Esophagus squamous epithelium (tissue), 5 donors: ENCODE measurements around the gene SLC25A11. TPM values are rescaled to one million over a fixed set of nuclear protein-coding genes. Genes with fewer than 3 reads are reported as not detected.
A peak's percentile ranks its signal among the peaks of the same experiment; 100 is the strongest.

ENCODE experiments used
- DNase-seq: peaks from one replicate; lab custom pipeline; 2025; lab: John Stamatoyannopoulos, UW
- H3K27ac ChIP-seq, 4 donors: fragments of 200-600 bp; sonication (generic); one replicate each; pipeline ENCODE4 v1.5.1; 2016 to 2019; ENCODE audit warnings: mild to moderate bottlenecking in 1 of 4
- H3K27me3 ChIP-seq, 4 donors: fragments of 200-600 bp; sonication (generic); 1 replicate in 3 of 4; 2 replicates in 1 of 4; pipeline versions ENCODE4 v1.5.1 to v1.6.0; 2017 to 2021; ENCODE audit warnings: antibody characterized with exemption in 1 of 4
- H3K36me3 ChIP-seq, 3 donors: fragments of 200-600 bp; sonication (generic); one replicate each; pipeline ENCODE4 v1.5.1; 2016 to 2019
- H3K4me1 ChIP-seq, 3 donors: fragments of 200-600 bp; sonication (generic); one replicate each; pipeline ENCODE4 v1.5.1; 2017 to 2019
- H3K4me3 ChIP-seq, 4 donors: fragments of 200-600 bp; sonication (generic); 1 replicate in 3 of 4; 2 replicates in 1 of 4; pipeline ENCODE4 v1.5.1; 2016 to 2019; ENCODE audit warnings: mild to moderate bottlenecking in 2 of 4, moderate library complexity in 1 of 4
- H3K9me3 ChIP-seq, 3 donors: fragments of 200-600 bp; sonication (generic); one replicate each; pipeline ENCODE4 v1.5.1; 2016 to 2019
- POLR2A ChIP-seq, 4 donors: fragments of 450-650 bp; IDR thresholded peaks; one replicate each; pipeline ENCODE4 v1.6.1; 2017; ENCODE audit warnings: antibody characterized with exemption in 4 of 4, mild to moderate bottlenecking in 4 of 4, moderate library complexity in 3 of 4
- whole genome bisulfite sequencing, 2 donors: methylation state at CpG; one replicate each; pipeline ENCODE4 v1.1.5; 2018; 5-methylcytosine and 5-hydroxymethylcytosine counted together
- intact Hi-C: fragments of 100-400 bp; cut with DNase I; formaldehyde crosslinking; loops from one replicate; pipeline ENCODE4 v1.15.0; 2022
- total RNA-seq, 4 donors: library from RNA; depleted of rRNA; stranded (reverse); fragments of >200 nt; gene quantifications; one replicate each; pipeline ENCODE4 v1.1.0, GENCODE V29; 2016
- TF ChIP-seq, protein P1 (sequence below), 6 experiments: fragments of 450-650 bp in 4 of 6; fragments of 200-600 bp in 2 of 6; sonication (generic) in 2 of 6; IDR thresholded peaks; one replicate each; pipeline ENCODE4 v1.5.1; 2016 to 2019; ENCODE audit warnings: antibody characterized with exemption in 6 of 6, mild to moderate bottlenecking in 4 of 6, moderate library complexity in 4 of 6
- donor health status: DM: yes; HTN: yes; CAD: no.

SLC25A11 gene, protein sequence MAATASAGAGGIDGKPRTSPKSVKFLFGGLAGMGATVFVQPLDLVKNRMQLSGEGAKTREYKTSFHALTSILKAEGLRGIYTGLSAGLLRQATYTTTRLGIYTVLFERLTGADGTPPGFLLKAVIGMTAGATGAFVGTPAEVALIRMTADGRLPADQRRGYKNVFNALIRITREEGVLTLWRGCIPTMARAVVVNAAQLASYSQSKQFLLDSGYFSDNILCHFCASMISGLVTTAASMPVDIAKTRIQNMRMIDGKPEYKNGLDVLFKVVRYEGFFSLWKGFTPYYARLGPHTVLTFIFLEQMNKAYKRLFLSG
- total RNA-seq, result 10 to 100 TPM; 29.3 to 54.2 (median 42.2) TPM

DNA sequence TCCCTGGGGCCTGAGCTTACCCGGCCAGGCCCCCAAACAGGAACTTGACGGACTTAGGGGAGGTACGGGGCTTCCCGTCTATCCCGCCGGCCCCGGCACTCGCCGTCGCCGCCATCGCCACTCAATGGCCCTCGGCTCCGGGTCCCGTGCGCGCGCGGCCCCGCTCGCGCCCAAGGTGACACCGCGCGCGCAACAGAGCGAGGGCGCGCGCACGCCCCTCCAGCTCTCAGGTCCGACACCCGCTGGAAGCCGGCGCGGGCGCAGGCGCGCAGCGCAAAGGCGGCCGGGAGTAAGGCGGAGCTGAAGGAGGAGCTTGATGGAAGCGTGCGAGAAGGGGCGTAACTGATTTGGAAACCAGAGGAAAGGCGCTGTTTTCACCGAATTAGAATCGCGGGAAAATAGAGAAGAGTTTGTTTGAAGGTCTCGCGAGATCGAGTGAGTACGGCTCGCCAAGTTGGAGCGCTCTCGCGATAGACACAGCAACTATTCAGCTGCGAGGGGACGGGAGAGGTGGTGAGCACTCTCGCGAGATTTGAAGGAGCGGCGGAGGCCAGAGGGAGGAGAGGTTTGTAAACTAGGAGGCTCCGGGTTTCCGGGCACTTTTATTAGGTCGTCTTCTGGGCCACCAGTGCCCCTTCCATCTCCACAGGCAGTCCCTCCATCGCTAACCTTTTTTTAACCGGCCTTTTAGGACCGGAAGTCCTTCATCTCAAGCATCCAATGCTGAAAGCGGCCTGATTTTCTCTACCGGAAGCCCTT lies at the start of gene SLC25A11, which contains the start of gene RNF167:
Gene SLC25A11, minus strand, starts transcription at position 251 of the 759 bp plus-strand sequence. Its CDS starts 136 bp downstream, at position 115.
Gene RNF167, plus strand, starts transcription at position 473 of the 759 bp plus-strand sequence. CDS start 642 bp downstream, outside the sequence.
- TF ChIP-seq, protein P1, sequence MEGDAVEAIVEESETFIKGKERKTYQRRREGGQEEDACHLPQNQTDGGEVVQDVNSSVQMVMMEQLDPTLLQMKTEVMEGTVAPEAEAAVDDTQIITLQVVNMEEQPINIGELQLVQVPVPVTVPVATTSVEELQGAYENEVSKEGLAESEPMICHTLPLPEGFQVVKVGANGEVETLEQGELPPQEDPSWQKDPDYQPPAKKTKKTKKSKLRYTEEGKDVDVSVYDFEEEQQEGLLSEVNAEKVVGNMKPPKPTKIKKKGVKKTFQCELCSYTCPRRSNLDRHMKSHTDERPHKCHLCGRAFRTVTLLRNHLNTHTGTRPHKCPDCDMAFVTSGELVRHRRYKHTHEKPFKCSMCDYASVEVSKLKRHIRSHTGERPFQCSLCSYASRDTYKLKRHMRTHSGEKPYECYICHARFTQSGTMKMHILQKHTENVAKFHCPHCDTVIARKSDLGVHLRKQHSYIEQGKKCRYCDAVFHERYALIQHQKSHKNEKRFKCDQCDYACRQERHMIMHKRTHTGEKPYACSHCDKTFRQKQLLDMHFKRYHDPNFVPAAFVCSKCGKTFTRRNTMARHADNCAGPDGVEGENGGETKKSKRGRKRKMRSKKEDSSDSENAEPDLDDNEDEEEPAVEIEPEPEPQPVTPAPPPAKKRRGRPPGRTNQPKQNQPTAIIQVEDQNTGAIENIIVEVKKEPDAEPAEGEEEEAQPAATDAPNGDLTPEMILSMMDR (IDR thresholded peaks at IDR 0.05), result no peak
- TF ChIP-seq POLR2A (IDR thresholded peaks at IDR 0.05), result peak in 3 of 4 donors; percentile 34 to 70 (median 55)
- H3K36me3 ChIP-seq, result peaks cover 18 to 67% (median 23%) of the 10 kb centered on the region in 3 donors
- peaks cover 38 to 67% (median 40%) of the 10 kb centered on the region in 3 donors for H3K4me1 ChIP-seq
- 0% methylated on average over 31 to 41 of the region's 72 CpGs for WGBS, 2 donors
- H3K27me3 ChIP-seq, result no peaks in the 10 kb centered on the region
- peak within 1 kb of the TSS; percentile 89 to 97 (median 94) for H3K27ac ChIP-seq
- peak within 1 kb of the TSS; percentile 64 to 75 (median 72) for H3K4me3 ChIP-seq
- intact Hi-C loops, result no loop called here
- H3K9me3 ChIP-seq, result no peaks in the 10 kb centered on the region
- DNase-seq, result peak; percentile 89

DNA sequence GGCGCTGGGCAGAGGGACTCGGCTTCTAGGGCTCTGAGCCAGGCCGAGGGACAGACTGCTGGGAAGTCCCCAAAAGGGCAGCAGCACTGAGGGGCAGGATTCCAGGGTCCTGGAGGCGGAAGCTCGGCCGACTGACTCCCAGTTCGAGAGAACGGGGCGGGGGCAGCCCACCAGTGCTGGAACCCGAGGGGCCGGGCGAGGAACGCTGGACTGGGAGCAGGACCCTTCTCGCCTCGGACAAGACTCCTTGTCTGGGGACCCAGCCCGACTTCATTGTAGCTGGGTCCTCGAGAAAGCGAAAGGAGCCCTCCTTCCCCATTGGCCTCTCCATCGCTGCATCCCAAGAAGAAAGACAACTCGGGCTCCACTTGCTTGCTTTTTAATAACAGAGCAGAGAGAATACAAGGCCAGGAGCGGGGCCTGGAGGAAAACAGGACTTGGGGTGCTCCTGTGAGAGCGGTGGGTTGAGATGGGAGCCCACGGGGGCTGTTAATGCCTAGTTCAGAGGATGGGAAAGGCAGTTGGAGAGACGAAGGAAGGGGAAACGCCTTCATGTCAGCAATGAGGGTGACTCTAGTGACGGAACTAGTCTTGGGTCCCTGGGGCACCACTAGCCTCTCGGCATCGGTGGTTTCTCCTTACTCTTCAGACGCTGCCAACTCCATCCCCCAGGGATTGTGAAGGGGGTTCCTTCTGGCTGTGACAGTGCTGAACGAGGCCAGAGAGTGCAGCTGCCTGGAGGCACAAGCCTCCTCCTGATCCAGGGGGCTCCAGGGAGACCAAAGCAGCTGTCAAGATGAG lies 48.1 kb upstream of the SLC25A11 start:
- intact Hi-C loops, result no loop called here
- 0 to 3% methylated on average over 5 to 12 of the region's 30 CpGs for WGBS, 2 donors
- Histone ChIP-seq H3K36me3 (peaks cover 0 to 30% (median 0%) of the 10 kb centered on the region in 3 donors), H3K27ac (peak overlapping the region; percentile 91 to 98 (median 96)), H3K27me3 (no peaks in the 10 kb centered on the region), H3K9me3 (no peaks in the 10 kb centered on the region), H3K4me3 (peak overlapping the region; percentile 62 to 99 (median 87)), H3K4me1 (peaks cover 20 to 37% (median 23%) of the 10 kb centered on the region in 3 donors)
- no peak for TF ChIP-seq POLR2A (IDR thresholded peaks at IDR 0.05)
- TF ChIP-seq, protein P1 (IDR thresholded peaks at IDR 0.05), result no peak
- no peak for DNase-seq

DNA sequence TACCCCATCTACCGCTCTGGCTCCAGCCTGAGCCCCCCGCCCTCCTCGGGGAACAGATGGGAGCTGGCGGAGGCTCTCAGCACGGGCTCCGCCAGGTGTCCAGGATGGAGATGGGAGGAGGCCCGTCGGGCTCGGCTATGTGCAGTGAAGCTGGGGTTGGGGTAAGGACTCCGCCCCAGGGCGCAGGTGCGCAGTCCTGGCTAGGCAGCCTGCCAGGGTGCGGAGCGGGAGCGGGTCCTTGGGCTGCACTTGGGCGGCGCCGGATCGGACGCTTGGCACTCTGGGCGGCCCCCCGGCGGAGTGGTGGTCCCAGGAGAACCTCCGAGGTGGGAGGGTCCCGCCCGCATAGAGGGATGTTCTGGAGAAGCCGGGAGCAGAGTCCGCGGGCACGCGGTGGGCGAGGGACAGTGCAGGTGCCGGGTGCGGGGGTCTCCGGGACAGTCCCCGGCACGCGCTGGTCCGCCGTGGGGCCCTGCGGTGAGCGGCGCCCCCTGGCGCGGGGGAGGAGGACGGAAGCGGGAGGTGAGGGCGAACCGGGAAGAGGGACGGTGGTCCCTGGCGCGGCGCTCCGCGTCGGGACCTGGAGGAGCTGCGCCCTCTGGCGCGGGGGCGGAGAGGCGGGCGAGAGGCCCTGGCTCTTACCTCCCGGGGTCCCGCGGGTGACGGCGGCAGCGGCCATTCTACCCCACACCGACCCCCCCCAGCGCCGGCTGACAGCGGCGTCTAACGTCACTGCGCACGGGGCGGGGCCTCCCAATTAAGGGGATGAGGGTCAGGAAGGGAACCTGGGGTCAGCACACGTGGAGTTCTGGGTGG lies 47.3 kb upstream of the SLC25A11 start, which contains the start of gene CAMTA2:
Gene CAMTA2, minus strand, starts transcription at position 725 of the 816 bp plus-strand sequence. CDS start 1,453 bp downstream, outside the sequence.
- peak in 3 of 4 donors; percentile 27 to 80 (median 70) for TF ChIP-seq POLR2A (IDR thresholded peaks at IDR 0.05)
- TF ChIP-seq, protein P1 (IDR thresholded peaks at IDR 0.05), result peak; percentile 65 to 85 (median 74)
- no peaks in the 10 kb centered on the region for H3K9me3 ChIP-seq
- no peaks in the 10 kb centered on the region for H3K27me3 ChIP-seq
- intact Hi-C loops, result no loop called here
- no peak for DNase-seq
- H3K4me1 ChIP-seq, result peaks cover 20 to 37% (median 23%) of the 10 kb centered on the region in 3 donors
- 0% methylated on average over 2 to 3 of the region's 78 CpGs for WGBS, 2 donors
- H3K27ac ChIP-seq, result peak within 1 kb of the TSS; percentile 91 to 98 (median 96)
- H3K36me3 ChIP-seq, result peaks cover 0 to 38% (median 0%) of the 10 kb centered on the region in 3 donors
- peak within 1 kb of the TSS; percentile 62 to 99 (median 87) for H3K4me3 ChIP-seq

DNA sequence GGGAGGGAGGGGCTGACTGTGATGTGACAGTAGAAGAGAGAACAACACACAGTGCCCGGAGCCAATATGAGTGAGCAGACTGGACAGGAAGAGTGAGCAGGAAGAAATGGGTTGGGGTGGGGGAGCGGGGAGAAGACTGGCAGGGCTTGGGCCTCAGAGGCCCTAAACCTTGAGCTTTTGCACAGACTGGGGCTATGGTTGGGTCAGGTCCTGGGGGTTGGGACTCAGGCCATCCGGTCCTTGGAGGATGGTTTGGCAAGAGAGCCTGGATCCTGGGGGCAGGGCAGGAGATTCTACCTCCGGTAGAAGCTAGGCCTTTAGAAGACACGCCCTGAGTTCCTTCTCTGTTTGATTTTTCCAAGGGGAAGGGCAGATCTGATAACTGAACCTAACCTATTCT lies 46.6 kb upstream of the SLC25A11 start:
- intact Hi-C loops, result no loop called here

More for the DNA sequence above, 46.6 kb upstream of the SLC25A11 start:
- Histone ChIP-seq H3K27ac (peak overlapping the region; percentile 91 to 98 (median 96)), H3K4me3 (peak overlapping the region; percentile 62 to 99 (median 87)), H3K36me3 (peaks cover 0 to 46% (median 4%) of the 10 kb centered on the region in 3 donors), H3K9me3 (no peaks in the 10 kb centered on the region), H3K4me1 (peaks cover 20 to 37% (median 23%) of the 10 kb centered on the region in 3 donors), H3K27me3 (no peaks in the 10 kb centered on the region)
- DNase-seq, result no peak
- WGBS, 2 donors, result 23 to 24% methylated on average over 5 of the region's 5 CpGs
- TF ChIP-seq, protein P1 (IDR thresholded peaks at IDR 0.05), result no peak
